Coronary artery (tissue), 2 donors: Measurements from ENCODE around the gene RHBDD1.

Source experiments
- DNase-seq: peaks from one replicate; pipeline ENCODE4 v3.0.0-alpha.2; 2017; ENCODE audit warnings: low spot score
- H3K27ac ChIP-seq, 2 donors: fragments of 200-600 bp; sonication (generic); one replicate each; pipeline ENCODE4 v1.5.1; 2016 to 2019
- H3K4me3 ChIP-seq: fragments of 200-600 bp; sonication (generic); 2 replicates; pipeline ENCODE4 v1.5.1; 2016; ENCODE audit warnings: mild to moderate bottlenecking, moderate library complexity
- CTCF ChIP-seq: fragments of 200-600 bp; sonication (generic); IDR thresholded peaks from one replicate; pipeline ENCODE4 v1.5.1; 2019; ENCODE audit warnings: antibody characterized with exemption

The RHBDD1 gene

GRCh38 chr2:226892729-226893128 is 56.9 kb downstream of the RHBDD1 start:
- no peak overlapping the region for H3K4me3 ChIP-seq
- no peak for DNase-seq
- H3K27ac ChIP-seq: no peak overlapping the region

GRCh38 chr2:226893216-226893615 is 57.4 kb downstream of the RHBDD1 start:
- no peak overlapping the region for H3K4me3 ChIP-seq
- DNase-seq: no peak
- H3K27ac ChIP-seq: no peak overlapping the region
- TF ChIP-seq CTCF: no peak

More at GRCh38 chr2:226892729-226893128, 56.9 kb downstream of the RHBDD1 start:
- no peak for TF ChIP-seq CTCF

GRCh38 chr2:226894752-226895151 is 58.9 kb downstream of the RHBDD1 start:
- DNase-seq: no peak
- Histone ChIP-seq H3K27ac (no peak overlapping the region), H3K4me3 (no peak overlapping the region)
- TF ChIP-seq CTCF: no peak

GRCh38 chr2:226895579-226895978 is 59.7 kb downstream of the RHBDD1 start:
- no peak for TF ChIP-seq CTCF
- no peak for DNase-seq
- Histone ChIP-seq H3K27ac (no peak overlapping the region), H3K4me3 (no peak overlapping the region)

GRCh38 chr2:226898121-226898520 is 62.3 kb downstream of the RHBDD1 start:
- Histone ChIP-seq H3K4me3 (no peak overlapping the region), H3K27ac (no peak overlapping the region)
- DNase-seq: no peak
- TF ChIP-seq CTCF: no peak

- Histone ChIP-seq H3K27ac (no peak overlapping the region), H3K4me3 (no peak overlapping the region)
- TF ChIP-seq CTCF: no peak
- DNase-seq: no peak
Observed at GRCh38 chr2:226898897-226899296, 63.0 kb downstream of the RHBDD1 start.

GRCh38 chr2:226902041-226902966 is 66.5 kb downstream of the RHBDD1 start:
- Histone ChIP-seq H3K27ac (no peak overlapping the region), H3K4me3 (no peak overlapping the region)
- no peak for DNase-seq
- TF ChIP-seq CTCF: no peak
